NCI-H187 (cell line): ENCODE results near the gene CELF4.
A peak's percentile ranks its signal among the peaks of the same experiment; 100 is the strongest.

Experiments
- DNase-seq, 2 experiments: peaks; one replicate each; lab custom pipeline; 2025; lab: John Stamatoyannopoulos, UW

The CELF4 gene

DNA sequence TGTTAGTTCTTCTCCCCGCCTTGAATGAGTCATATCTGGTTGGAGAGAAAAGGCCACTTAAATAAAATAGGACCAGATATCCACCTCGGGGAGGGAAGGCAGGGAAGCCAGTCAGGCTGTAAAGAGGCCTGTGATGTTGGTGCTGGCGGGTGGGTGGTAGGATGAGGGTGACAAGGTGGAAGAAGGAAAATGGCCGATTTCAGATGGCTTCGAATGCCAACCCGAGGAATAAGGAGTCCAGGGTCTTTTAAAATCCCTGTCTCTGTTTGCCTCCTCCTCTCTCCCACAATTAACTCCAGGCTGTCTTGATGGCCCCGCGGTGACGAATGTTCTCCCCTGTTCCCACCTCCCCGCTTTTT, 41.5 kb downstream of the CELF4 start:
- no peak for DNase-seq

DNA sequence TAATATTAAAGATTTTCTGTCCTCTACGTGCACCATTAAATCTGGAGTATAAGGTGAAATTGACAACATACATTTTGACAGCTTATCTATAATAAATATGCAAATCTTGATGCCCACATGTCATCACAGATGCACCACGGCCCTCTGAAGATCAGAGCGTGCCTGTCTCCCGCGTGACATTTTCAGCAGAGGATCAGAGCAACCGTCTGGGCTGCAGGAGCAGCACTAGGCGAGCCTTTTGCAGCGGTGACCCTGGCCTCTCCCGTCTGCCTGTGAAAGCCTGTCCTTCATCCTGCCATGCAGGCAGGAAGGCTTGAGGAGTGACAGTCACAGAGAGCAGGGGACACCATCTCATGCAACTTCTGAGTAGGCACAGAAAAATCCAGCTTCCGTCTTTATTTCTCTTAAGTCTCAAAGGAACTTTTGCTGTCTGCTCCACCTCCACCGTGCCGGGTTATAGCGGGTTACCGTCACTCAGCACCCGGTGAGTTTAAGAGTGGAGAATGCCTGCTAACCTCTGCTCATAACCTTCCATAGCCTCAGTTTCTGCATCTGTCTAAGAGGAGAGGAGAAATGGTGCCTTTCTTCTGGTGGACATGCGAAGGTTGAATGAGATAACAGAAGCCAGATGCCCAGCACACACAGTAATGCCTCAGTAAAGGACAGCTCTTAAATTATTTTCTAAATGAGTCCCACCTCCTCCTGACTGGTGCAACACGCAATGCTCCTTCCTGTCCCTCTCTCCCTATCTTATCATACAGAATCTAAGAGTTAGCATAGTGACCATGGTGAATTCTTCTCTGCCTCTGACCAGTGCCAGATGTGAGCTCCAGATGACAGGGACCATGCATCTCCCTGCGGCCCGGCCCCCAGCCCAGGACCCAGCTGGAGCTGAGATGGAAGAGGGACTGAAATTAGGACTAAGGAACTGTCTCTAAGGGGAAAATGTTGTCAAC, 43.8 kb downstream of the CELF4 start:
- no peak for DNase-seq

DNA sequence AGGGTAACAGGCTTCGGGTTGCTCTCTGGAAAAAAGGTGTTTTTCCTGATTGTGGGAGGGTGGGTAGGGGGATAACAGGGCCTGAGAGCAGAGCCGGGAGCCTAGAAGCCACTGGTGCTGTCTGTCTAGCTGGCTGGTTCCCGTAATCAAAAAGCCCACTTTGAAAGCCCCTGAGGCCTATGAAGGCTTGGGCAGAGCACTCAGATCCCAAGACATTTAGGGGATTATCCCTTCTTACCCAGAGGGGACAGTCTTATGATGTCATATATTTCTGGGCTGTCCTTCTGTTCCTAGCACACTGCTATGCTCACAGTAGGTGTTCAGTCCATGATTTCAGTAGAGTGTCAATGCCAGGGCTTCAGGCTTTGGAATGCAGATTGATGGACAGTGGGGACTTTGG, 45.1 kb downstream of the CELF4 start:
- DNase-seq: no peak

DNA sequence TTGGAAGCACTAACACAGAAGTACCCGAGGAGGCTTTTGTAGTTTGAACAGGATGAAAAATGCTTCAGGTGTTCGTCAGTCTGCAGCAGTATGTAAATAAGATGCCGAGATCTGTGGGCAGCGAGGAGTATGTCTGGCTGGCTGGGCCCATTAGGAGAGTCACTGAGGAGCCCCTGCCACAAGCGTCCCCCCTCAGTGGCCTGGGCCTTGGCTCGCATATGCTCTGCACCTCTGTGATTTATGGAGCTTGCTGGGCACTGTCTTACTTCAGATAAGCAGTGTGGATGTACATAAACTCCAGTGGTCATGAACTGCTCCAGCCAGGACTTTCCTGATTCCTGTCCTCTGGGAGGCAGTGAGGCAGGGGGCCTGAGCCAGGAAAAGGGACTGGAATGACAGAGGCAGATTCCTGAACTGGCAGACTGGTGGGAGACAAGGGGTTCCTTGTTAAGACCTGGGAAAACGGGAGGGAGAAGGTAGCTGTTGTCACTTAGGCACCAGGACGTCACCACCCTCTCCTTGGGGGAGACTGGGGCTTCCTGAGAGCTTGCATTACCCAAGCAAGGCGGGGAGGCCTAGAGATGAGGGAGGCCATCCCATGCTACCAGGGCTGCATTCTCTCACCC, 46.0 kb downstream of the CELF4 start:
- no peak for DNase-seq

DNA sequence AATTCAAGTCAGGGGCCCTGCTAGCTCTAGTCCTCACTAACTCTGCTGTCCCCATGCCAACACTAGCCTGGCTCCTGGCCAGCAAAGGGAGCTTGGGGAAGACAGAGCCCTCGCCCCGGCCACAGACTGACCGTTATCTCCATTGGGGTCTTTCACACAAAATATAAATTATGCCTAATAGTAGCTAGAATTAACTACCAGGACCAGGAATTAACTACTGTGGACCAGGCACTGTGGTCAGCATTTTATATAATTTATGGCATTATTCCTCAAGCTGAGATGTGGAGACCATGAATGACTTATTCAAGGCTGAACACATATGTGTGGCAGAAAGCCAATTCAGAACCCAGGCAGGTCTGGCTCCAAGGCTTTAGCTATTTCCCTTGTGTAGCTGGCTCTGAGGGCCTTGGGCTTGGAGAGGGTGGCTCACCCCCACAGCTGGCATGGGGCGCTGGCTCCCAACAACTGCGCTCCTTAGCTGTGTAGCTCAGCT, 49.2 kb downstream of the CELF4 start:
- no peak for DNase-seq

DNA sequence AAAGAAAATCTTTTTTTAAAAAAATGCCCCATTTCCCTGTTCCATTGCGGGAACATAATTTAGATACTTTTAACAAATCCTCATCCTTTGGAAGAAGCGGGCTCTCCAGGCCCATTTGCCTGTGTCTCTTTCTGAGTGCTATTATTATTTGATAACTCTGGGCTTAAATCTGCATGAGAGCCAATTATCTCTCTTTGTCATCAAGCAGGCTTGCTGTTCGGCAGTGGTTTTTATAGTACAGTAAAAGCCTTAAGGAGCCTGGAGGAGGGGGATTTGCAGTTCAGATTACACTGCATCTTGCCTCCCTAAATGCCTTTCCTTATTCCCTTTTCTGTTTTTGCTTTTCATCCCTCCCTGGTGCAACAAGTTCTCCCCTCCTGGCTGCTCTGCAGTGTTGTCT, 50.6 kb downstream of the CELF4 start:
- peak in 1 of 2 experiments; percentile 27 for DNase-seq

DNA sequence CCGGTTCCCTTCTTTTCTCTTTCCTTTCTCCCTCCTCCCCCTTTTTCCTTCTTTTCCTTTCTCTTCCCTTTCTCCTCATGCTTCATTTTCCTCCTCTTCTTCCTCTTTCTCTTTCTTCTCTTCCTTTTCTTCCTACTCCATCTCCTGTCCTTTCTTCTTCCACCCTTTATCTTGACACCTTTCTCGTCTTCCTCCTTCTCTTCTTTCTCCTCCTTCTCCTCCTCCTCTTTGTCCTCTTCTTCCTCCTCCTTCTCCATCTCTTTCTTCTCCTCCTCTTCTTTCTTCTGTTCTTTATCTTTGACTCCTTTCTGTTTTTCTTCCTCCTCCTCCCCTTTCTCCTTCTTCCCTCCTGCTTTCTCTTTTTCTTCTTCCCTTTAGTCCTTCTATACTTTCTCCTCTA, 53.2 kb downstream of the CELF4 start:
- no peak for DNase-seq

DNA sequence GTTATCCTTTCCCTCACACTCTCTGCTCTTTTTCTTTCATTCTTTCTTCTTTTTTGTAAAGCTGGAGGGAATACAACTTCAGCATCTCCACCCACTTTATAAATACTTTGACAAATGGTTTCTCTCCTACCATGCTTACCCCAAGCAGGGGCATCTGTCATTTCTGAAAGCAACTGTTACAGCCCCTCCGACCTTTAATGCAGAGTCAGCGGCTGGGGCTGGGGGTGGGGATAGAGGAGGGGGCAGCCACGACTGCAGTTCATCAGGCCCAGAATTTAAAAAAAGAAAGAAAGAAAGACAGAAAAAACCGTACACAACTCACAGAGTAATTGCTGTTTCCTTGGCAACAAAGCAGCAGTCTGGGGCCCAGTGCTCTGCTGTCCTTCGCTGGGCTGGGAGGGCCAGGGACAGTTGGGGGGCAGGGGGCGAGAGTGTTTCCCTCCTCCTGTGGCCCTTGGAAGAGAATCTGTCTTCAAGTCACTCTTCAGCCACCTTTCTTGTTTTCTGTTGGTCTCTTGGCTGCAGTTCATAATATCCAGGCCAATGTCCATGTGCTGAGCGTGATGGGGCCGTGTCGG, 53.8 kb downstream of the CELF4 start:
- DNase-seq: no peak

DNA sequence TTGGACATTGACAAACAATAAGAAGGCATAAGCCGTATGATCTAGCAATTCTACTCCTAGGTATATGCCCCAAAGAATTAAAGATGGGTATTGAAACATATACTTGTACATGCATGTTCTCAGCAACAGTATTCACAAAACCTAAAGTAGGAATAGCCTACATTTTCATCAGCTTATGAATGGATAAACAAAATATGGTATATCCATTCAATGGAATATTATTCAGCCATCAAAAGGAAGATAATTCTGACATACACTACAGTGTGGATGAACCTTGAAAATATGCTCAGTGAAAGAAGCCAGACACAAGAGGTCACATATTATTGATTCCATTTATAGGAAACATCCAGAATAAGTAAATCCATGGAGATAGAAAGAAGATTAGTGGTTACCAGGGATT, 56.0 kb downstream of the CELF4 start:
- DNase-seq: no peak

DNA sequence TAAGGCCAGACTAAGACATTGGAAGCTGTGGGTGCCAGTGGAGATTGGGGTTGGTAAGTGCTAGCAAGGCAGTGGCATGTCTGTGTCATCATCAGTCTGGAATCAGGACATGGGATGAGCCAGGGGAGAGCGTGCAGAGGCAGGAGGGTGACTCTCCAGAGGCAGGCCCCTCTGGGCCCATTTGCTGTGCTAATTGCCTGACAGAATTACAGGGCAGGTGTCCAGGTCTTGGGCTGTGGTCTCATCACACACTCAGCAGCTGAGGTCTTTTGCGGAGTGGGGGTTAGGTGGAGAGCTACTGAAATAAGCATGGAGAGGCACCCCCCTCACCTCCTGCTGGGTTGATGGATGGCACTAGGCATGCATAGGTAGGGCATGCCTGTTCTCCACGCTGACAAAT, 57.4 kb downstream of the CELF4 start:
- peak; percentile 87 to 91 for DNase-seq

DNA sequence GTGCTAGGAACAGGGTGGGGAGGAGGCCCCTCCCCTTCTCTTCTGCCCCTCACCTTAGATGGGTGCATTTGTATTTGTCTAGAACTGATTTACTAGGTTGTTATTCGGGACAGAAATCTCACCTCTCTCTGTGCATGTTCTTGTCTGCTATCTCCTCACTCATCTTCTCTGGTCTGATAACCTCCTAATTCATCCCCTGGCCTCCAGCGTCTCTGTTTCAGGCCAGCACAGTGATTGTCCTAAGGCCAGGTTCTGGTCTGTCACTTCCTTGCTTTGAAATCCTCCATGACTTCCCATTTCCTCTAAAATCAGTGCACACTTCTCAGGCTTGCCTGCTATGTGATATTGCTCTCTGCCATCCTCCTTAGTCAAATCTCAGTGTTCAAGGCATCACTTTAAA, 58.4 kb downstream of the CELF4 start:
- no peak for DNase-seq

DNA sequence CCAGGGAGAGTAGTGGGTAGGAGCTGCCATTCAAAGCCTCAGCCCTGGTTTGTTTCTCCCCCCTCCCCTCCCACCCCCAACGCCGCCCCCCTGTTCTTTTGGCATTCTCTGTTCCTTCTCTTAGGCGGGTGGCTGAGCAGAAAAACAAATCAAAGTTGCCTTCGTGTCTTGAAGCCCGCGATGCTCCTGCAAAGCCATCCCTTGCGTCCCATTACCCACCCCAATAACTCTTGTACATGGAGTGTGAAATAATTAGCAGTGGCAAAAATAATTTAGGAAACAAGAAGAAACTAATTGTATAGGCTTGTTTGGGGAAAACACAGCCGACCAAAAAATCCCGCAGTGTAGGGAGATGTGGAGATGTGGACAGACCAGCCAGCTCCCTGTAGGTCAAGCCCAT, 59.6 kb downstream of the CELF4 start:
- no peak for DNase-seq

DNA sequence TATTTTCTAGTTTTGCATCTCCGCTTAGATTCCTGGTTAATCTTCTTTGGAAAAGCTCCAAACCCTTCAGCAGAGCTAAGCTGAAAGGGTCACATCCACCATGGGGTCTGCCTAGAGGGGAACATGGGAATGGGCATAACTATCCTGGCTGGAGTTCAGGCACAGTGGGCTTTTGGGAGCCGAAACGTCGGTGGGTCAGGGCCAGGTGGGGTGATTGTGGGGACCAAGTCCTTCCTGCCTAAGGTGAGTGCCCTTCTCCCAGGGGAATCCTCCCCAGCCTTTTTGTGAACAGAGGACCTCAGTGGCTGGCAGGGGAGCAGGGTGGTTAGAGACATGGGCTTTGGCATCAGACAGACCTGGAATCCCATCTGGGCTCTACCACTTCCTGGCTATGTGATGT, 60.3 kb downstream of the CELF4 start:
- DNase-seq: no peak

DNA sequence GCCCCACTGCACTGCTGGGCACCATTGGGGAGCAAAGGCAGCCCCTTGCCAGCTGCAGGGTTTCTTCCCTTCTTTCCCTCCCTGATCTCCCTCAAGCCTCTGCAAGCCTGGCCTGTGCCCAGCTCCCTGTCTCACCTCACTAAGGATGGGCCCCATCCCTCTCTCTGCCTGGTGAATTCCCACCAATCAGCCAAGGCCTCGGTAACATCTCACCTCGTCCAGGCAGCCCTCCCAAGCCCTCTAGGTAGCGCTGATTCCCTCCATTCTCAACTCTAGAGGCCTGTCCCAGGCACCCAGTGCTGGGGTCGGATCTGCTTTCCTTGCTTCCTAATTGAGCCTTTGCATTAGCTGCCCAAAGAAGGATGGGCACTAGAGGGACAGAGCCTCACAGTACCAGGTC, 63.0 kb downstream of the CELF4 start:
- DNase-seq: no peak

DNA sequence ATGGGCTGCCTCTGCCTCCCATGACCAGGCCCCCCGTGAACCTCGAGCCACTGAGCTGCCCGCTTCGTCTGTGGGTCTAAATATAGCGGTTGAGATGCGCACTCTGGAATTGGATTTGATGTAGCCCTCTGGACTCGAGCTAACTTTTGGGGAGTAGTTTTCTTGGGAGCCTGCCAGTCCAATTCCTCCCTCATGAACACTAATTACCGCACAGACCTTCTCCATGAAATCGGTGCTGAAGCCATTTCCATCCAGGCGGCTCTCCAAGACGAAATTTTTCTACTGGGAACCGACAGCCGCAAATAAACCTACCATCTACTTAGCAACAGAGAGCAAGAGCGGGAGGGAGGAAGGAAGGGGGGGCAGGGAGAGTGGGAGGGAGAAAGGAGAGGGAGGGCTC, 63.6 kb downstream of the CELF4 start:
- no peak for DNase-seq

DNA sequence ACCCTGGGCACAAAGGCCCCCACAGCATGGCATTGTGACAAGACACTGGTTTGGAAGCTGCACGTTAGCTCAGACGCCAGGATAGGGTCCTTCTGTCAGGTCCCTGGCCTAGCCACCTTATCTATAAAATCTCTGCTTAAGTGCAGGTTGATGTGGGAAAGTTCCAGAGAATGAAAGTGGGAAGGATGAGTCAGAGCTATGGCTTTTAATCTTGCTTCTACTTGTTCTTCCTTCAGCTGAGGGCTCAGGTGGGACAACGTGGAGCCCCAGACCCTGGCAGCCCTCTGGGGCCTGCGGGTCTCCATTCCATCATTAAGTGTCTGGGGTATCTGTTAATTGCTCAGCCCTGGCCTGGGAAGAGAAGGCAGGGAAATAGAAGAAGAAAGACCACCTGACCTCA, 64.5 kb downstream of the CELF4 start:
- DNase-seq: no peak

DNA sequence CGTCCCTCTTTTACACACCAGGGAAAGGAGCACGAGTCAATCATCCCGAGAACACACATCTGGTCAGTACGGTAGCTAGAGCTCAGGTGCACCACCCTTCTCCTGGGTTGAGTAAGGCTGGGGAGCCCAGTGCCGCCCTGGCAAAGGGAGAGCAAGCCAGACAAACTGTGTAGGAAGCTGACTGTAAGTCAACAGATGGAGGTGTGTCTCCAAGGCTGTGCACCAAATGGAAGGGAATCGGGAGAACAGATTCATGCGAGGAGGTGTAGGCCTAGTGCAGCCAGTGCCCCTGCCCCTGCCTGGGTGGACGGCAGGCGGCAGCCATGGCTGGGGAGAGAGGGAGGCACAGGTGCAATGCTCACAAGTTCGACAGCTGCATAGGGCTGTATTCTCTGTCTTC, 65.7 kb downstream of the CELF4 start:
- DNase-seq: no peak

DNA sequence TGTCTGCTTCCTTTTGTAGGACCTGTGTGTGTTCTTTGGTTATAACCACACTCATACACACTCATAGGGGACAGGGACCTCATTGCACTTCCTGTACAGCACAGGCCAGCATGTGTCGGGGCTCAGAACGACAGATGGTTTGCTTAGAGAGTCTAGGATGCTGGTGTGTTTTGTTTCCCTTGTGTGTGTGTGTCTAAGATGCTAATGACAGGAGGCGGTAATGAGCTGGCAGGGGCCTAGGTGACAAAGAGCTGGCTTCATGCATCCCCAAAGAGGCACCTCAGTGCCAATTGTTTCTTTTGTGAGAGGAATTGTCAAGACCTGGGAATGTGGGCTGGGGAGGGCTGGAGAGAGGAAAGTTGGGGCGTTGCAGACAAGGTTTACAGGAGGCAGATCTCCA, 66.6 kb downstream of the CELF4 start:
- no peak for DNase-seq

DNA sequence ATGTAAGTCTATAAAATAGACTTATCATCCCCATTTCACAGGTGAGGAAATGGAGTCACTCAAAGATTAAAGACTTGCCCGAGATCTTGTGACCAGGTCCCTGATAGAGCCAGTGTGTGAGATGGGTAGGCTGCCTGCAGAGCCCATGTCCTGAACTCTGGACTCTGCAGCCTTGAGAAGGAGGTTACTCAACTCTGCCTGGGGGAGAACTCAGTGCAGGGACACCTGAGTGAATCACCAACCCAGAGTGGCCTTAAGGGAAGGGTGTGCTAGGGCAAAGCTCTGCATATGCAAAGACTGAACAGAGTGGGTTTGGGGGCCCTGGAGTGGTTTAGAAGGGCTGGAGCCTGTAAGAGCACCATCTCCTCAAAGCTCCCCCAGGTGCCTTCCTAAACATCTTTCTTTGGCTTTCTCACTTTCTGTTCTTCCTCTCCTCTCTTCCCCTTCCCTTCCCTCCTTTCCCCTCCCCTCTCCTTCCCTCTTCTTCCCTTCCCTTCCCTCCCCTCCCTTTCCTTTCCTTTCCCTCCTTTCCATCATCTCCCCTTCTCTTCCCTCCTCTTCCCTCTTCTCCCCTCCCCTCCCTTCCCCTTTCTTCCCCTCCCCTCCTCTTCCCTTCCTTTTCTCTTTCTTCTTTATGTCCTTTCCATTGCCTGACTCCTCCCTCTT, 67.6 kb downstream of the CELF4 start:
- no peak for DNase-seq

DNA sequence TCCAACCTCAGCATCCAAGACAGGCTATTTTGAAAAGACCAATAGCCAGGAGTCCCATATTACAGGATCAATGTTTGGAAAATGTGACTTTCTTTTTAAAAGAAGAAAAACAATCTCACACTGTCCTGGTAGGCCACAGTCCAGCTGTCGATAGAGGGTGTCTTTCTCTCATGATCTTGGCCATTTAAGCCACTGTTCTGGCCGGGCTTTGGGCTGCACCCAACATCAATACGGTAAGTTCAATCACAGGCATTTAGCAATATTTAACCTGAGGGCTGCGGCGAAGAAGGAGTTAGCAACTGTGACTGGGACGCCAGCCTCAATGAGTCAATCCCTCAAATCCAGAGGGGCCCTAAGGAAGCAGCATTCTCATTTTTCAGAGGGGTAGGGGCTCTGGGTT, 69.0 kb downstream of the CELF4 start:
- no peak for DNase-seq

DNA sequence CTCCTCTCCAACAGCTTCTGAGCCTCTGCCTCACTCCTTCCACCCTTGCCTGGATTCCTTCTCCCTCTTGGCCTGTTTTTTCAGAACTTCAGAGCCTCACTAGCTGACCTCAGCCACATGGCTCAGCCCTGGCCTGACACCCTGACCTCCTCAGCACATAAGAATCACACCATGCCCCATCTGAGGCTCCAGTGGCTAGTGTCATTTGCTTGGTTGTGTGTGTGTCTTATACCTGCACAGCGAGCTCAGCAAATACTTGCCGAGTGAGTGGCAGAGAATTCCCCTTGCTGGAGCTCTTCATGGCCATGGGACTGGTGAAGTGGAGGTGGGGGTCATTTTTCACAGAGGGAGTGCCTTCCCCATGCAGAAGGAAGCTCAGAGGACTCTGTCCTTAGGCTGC, 70.2 kb downstream of the CELF4 start:
- DNase-seq: no peak

DNA sequence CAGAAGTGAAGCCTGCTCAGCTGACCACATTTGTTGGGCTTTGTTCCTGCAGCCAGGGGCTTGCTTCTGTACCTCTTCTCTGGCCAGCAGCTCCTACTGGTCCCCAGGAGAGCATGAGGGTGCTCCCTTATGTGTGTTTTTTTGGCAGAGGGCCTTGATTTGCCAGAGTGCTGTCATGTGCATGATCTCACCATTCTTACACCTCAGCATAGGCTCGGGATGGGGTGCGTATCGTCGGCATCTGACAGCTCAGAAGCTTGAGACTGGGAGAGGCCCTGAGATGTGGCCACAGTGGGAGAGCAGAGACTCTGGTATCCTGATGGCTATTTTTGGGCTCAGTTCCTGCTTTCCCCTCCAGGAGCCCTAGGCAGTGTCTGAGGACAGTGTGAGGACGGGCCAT, 71.2 kb downstream of the CELF4 start:
- no peak for DNase-seq
